HG03159 (cell line): Measurements from ENCODE around the gene NBPF3.
A peak's percentile ranks its signal among the peaks of the same experiment; 100 is the strongest.

Experiments used
- ATAC-seq: cut with Tn5 transposase; IDR thresholded peaks from one replicate; pipeline ENCODE4 v1.9.1; 2021; ENCODE audit warnings: mild to moderate bottlenecking, moderate library complexity; ENCODE audit not compliant: unreplicated experiment

Gene NBPF3

GRCh38 chr1:21490774-21491487 lies 51.0 kb downstream of the NBPF3 start:
- no peak for ATAC-seq

GRCh38 chr1:21491488-21492355 lies 51.8 kb downstream of the NBPF3 start:
- no peak for ATAC-seq

GRCh38 chr1:21492356-21492625 lies 52.4 kb downstream of the NBPF3 start:
- no peak for ATAC-seq

GRCh38 chr1:21494196-21494595 lies 54.3 kb downstream of the NBPF3 start:
- ATAC-seq = no peak

- no peak for ATAC-seq
Observed at GRCh38 chr1:21495225-21495820, 55.4 kb downstream of the NBPF3 start.

- no peak for ATAC-seq
Observed at GRCh38 chr1:21496063-21496462, 56.1 kb downstream of the NBPF3 start.

- ATAC-seq = no peak
Observed at GRCh38 chr1:21496886-21497285, 56.9 kb downstream of the NBPF3 start.

GRCh38 chr1:21497466-21498061 lies 57.6 kb downstream of the NBPF3 start:
- no peak for ATAC-seq

GRCh38 chr1:21499283-21499950 lies 59.5 kb downstream of the NBPF3 start:
- ATAC-seq = no peak

GRCh38 chr1:21503706-21504377 lies 63.9 kb downstream of the NBPF3 start:
- ATAC-seq = no peak

GRCh38 chr1:21506804-21507203 lies 66.9 kb downstream of the NBPF3 start:
- no peak for ATAC-seq

- ATAC-seq = no peak
Observed at GRCh38 chr1:21507511-21508270, 67.8 kb downstream of the NBPF3 start.

- peak; percentile 45 for ATAC-seq
Observed at GRCh38 chr1:21508580-21509350, 68.8 kb downstream of the NBPF3 start.

GRCh38 chr1:21509351-21510112 lies 69.6 kb downstream of the NBPF3 start, which contains the start of gene ALPL:
TSS of gene ALPL (plus strand) at chr1:21509423. CDS start at chr1:21554082, 44,659 bp downstream.
- no peak for ATAC-seq

- no peak for ATAC-seq
Observed at GRCh38 chr1:21510113-21510493, 70.2 kb downstream of the NBPF3 start.

GRCh38 chr1:21510885-21511578 lies 71.1 kb downstream of the NBPF3 start:
- no peak for ATAC-seq
